WTC11 (cell line): Measurements from ENCODE around the gene LYZL2. TPM values are rescaled to one million over a fixed set of nuclear protein-coding genes. Genes with fewer than 3 reads are reported as not detected.

Experiments
- ATAC-seq: fragments of 200-7000 bp; cut with Tn5 transposase; 2 replicates; pipeline ENCODE4 v1.10.0; 2021; ENCODE audit warnings: mild to moderate bottlenecking, moderate library complexity
- CTCF ChIA-PET: fragments of 300-600 bp; sonication (Branson Sonifier 250); formaldehyde crosslinking; loops from one replicate; lab custom pipeline; 2021; ENCODE audit warnings: antibody characterized with exemption; lab: Charles Lee
- POLR2A ChIA-PET: fragments of 350-600 bp; sonication (Branson Sonifier 250); formaldehyde crosslinking; loops from one replicate; lab custom pipeline; 2021; ENCODE audit warnings: antibody characterized with exemption; lab: Charles Lee
- DNase-seq: peaks from one replicate; pipeline ENCODE4 v3.0.0; 2021; ENCODE audit warnings: low spot score
- H3K27ac Mint-ChIP-seq: 2 replicates; pipeline ENCODE4 v1.8.0; 2021; ENCODE audit warnings: mixed read lengths
- H3K27me3 Mint-ChIP-seq: 2 replicates; pipeline ENCODE4 v1.8.0; 2021; ENCODE audit warnings: low read depth, mild to moderate bottlenecking, moderate library complexity, mixed read lengths
- H3K36me3 Mint-ChIP-seq: 2 replicates; pipeline ENCODE4 v1.8.0; 2021; ENCODE audit warnings: mixed read lengths
- H3K4me1 Mint-ChIP-seq: 2 replicates; pipeline ENCODE4 v1.8.0; 2022; ENCODE audit warnings: mixed read lengths
- H3K4me3 Mint-ChIP-seq: 2 replicates; pipeline ENCODE4 v1.8.0; 2021; ENCODE audit warnings: mild to moderate bottlenecking, moderate library complexity, mixed read lengths
- H3K9me3 Mint-ChIP-seq: 2 replicates; pipeline ENCODE4 v1.8.0; 2021; ENCODE audit warnings: mixed read lengths
- CREB1 ChIP-seq: sonication (generic); formaldehyde crosslinking; IDR thresholded peaks from 2 replicates; pipeline ENCODE4 v1.8.0; 2023; ENCODE audit warnings: mild to moderate bottlenecking, missing genetic modification reagents
- CREM ChIP-seq: sonication (generic); formaldehyde crosslinking; IDR thresholded peaks from 2 replicates; pipeline ENCODE4 v1.8.1; 2022; ENCODE audit warnings: mild to moderate bottlenecking, missing genetic modification reagents, moderate library complexity
- FOXP1 ChIP-seq: sonication (generic); formaldehyde crosslinking; IDR thresholded peaks from 2 replicates; pipeline ENCODE4 v1.8.0; 2022; ENCODE audit warnings: missing genetic modification reagents, mild to moderate bottlenecking, moderate library complexity, borderline replicate concordance
- JAZF1 ChIP-seq: fragments of 250-450 bp; sonication (Bioruptor Pico); IDR thresholded peaks from 2 replicates; pipeline ENCODE4 v1.9.0; 2021; ENCODE audit warnings: moderate library complexity, mild to moderate bottlenecking, inconsistent platforms
- NFATC4 ChIP-seq: fragments of 250-450 bp; sonication (Bioruptor Pico); IDR thresholded peaks from 2 replicates; pipeline ENCODE4 v1.9.0; 2021; ENCODE audit warnings: mild to moderate bottlenecking
- NFE2L1 ChIP-seq: sonication (generic); formaldehyde crosslinking; IDR thresholded peaks from 2 replicates; pipeline ENCODE4 v1.8.1; 2023; ENCODE audit warnings: missing genetic modification reagents
- NFYB ChIP-seq: sonication (generic); formaldehyde crosslinking; conservative IDR thresholded peaks from 2 replicates; pipeline ENCODE4 v1.8.0; 2022; ENCODE audit warnings: low read depth, missing genetic modification reagents
- OVOL2 ChIP-seq: fragments of 250-450 bp; sonication (Bioruptor Pico); IDR thresholded peaks from 2 replicates; pipeline ENCODE4 v1.9.0; 2021; ENCODE audit warnings: mild to moderate bottlenecking, borderline replicate concordance
- ZBTB21 ChIP-seq: sonication (generic); formaldehyde crosslinking; IDR thresholded peaks from 2 replicates; pipeline ENCODE4 v1.8.1; 2023; ENCODE audit warnings: mild to moderate bottlenecking, missing genetic modification reagents, borderline replicate concordance
- ZNF138 ChIP-seq: sonication (generic); formaldehyde crosslinking; conservative IDR thresholded peaks from 2 replicates; pipeline ENCODE4 v1.8.1; 2022; ENCODE audit warnings: mild to moderate bottlenecking, moderate library complexity, missing genetic modification reagents
- ZNF219 ChIP-seq: sonication (generic); formaldehyde crosslinking; IDR thresholded peaks from 2 replicates; pipeline ENCODE4 v1.8.0; 2023; ENCODE audit warnings: missing genetic modification reagents, mild to moderate bottlenecking, borderline replicate concordance
- ZNF423 ChIP-seq: fragments of 250-450 bp; sonication (Bioruptor Pico); IDR thresholded peaks from 2 replicates; pipeline ENCODE4 v2.1.2; 2022; ENCODE audit warnings: mild to moderate bottlenecking, moderate library complexity
- total RNA-seq: library from RNA; stranded (reverse); gene quantifications from 3 replicates; pipeline ENCODE4 v1.2.3, GENCODE V29; 2021
- TF ChIP-seq, protein P1 (sequence below): sonication (generic); formaldehyde crosslinking; IDR thresholded peaks from 2 replicates; pipeline ENCODE4 v1.8.1; 2022; ENCODE audit warnings: low read depth, missing genetic modification reagents, borderline replicate concordance
- TF ChIP-seq, protein P2 (sequence below): fragments of 250-450 bp; sonication (Bioruptor Pico); conservative IDR thresholded peaks from 2 replicates; pipeline ENCODE4 v1.9.0; 2021; ENCODE audit warnings: mild to moderate bottlenecking
- TF ChIP-seq, protein P3 (sequence below): sonication (generic); formaldehyde crosslinking; IDR thresholded peaks from 2 replicates; pipeline ENCODE4 v1.8.0; 2023; ENCODE audit warnings: missing genetic modification reagents, mild to moderate bottlenecking, borderline replicate concordance
- TF ChIP-seq, protein P4 (sequence below): fragments of 250-450 bp; sonication (Bioruptor Pico); IDR thresholded peaks from 2 replicates; pipeline ENCODE4 v1.9.0; 2021; ENCODE audit warnings: moderate library complexity, mild to moderate bottlenecking, inconsistent platforms, borderline replicate concordance
- TF ChIP-seq, protein P5 (sequence below): sonication (generic); formaldehyde crosslinking; conservative IDR thresholded peaks from 2 replicates; pipeline ENCODE4 v1.8.1; 2023; ENCODE audit warnings: mild to moderate bottlenecking, low read depth, missing genetic modification reagents, moderate library complexity
- TF ChIP-seq, protein P6 (sequence below): sonication (generic); formaldehyde crosslinking; conservative IDR thresholded peaks from 2 replicates; pipeline ENCODE4 v1.8.1; 2022; ENCODE audit warnings: mild to moderate bottlenecking, missing genetic modification reagents

LYZL2 gene
- total RNA-seq, 1 experiment from 2014 or later, result not detected

DNA sequence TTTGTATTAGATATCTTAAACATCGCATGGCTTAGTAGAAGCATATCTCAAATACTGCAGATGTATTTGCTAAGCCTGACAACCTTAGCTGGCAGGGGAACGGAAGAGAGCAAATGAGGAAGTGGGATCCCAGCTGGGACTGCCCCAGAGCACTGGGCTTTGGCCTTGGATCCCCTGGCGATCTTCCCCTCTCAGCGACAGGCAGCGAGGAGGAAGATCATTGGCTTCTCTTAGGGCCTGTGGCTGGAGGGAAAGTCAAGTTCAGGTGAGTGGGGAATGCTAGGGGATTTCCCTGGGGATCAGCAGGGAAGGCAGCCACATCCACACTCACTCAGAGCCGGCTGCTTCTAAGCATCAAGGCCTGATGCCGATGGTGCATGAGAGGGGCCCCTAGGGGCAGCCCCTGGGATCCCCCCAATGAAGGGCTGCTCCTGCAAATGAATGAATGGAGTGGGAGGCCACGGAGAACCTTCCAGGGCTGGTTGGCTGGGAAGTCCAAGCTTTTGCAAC, 42.0 kb downstream of the LYZL2 start (continued):
- TF ChIP-seq, protein P1, sequence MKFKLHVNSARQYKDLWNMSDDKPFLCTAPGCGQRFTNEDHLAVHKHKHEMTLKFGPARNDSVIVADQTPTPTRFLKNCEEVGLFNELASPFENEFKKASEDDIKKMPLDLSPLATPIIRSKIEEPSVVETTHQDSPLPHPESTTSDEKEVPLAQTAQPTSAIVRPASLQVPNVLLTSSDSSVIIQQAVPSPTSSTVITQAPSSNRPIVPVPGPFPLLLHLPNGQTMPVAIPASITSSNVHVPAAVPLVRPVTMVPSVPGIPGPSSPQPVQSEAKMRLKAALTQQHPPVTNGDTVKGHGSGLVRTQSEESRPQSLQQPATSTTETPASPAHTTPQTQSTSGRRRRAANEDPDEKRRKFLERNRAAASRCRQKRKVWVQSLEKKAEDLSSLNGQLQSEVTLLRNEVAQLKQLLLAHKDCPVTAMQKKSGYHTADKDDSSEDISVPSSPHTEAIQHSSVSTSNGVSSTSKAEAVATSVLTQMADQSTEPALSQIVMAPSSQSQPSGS (CRISPR knock-in tag), result no peak

DNA sequence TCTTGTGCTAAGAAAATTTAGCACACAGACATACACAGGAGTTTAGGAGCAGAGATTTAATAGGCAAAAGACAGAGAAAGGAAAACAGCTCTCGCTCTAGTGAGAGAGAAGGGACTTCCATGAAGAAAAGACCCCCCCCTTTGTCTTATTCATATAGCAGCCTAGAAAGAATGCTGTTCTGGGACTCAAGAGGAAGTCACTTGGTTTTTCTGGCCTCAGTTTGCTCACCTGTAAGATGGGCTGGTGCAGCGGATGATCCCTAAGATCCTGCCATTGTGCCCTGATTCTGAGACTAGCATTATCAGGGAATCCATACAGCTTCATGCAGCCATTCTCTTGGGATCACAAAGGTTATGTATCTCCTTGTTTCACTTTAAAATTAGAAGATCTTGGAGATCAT, 42.7 kb downstream of the LYZL2 start:
- peaks cover 6% of the 10 kb centered on the region for H3K27me3 Mint-ChIP-seq
- peaks cover 16% of the 10 kb centered on the region for H3K4me1 Mint-ChIP-seq
- CTCF ChIA-PET, result interaction anchor here (0.7 to 1.5 kb wide), 3 partner anchors 173 to 227 kb away, joined by 3 to 6 read pairs (median 3); no protein-coding TSS in a partner anchor
- H3K9me3 Mint-ChIP-seq, result 0 out of 2 replicates have a peak, but pooled peaks cover 3% of the 10 kb centered on the region
- POLR2A ChIA-PET, result no interaction called here
- ATAC-seq, result no peak
- no peaks in the 10 kb centered on the region for H3K36me3 Mint-ChIP-seq
- H3K27ac Mint-ChIP-seq, result no peak overlapping the region
- DNase-seq, result no peak
- TF ChIP-seq ZBTB21 (CRISPR knock-in tag) (no peak), ZNF219 (no peak), NFATC4 (CRISPR knock-in tag) (no peak), CREB1 (CRISPR knock-in tag) (no peak), JAZF1 (CRISPR knock-in tag) (no peak), NFYB (CRISPR knock-in tag) (no peak), NFE2L1 (CRISPR knock-in tag) (no peak), ZNF138 (no peak), OVOL2 (no peak), FOXP1 (CRISPR knock-in tag) (no peak), ZNF423 (CRISPR knock-in tag) (no peak), CREM (CRISPR knock-in tag) (no peak)
- TF ChIP-seq, protein P2, sequence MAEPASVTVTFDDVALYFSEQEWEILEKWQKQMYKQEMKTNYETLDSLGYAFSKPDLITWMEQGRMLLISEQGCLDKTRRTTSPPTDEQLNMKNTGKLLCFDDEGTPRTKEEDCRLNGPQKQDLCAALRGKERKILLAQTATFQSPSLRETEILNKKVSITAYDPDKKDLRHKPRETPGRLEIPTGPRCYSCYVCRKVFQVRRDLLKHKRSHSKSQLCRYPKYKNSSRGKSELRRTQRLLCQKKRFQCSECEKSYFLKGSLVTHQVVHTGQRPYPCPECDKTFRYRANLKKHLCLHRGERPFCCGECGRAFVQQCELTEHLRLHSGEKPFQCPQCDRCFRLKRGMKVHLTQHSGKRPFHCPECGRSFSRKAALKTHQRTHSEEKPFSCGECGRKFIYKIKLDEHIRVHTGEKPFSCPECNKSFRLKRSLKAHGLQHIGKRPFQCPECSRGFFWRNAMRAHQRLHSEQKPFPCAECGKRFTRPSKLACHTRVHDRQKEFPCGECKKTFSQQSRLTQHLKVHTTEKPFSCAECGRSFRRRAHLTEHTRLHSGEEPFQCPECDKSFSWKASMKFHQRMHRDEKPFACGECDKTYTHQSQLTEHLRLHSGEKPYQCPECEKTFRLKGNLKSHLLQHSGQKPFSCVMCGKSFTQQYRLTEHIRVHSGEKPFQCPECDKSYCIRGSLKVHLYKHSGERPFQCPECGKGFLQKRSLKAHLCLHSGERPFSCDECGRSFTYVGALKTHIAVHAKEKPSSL, result no peak
- TF ChIP-seq, protein P3, sequence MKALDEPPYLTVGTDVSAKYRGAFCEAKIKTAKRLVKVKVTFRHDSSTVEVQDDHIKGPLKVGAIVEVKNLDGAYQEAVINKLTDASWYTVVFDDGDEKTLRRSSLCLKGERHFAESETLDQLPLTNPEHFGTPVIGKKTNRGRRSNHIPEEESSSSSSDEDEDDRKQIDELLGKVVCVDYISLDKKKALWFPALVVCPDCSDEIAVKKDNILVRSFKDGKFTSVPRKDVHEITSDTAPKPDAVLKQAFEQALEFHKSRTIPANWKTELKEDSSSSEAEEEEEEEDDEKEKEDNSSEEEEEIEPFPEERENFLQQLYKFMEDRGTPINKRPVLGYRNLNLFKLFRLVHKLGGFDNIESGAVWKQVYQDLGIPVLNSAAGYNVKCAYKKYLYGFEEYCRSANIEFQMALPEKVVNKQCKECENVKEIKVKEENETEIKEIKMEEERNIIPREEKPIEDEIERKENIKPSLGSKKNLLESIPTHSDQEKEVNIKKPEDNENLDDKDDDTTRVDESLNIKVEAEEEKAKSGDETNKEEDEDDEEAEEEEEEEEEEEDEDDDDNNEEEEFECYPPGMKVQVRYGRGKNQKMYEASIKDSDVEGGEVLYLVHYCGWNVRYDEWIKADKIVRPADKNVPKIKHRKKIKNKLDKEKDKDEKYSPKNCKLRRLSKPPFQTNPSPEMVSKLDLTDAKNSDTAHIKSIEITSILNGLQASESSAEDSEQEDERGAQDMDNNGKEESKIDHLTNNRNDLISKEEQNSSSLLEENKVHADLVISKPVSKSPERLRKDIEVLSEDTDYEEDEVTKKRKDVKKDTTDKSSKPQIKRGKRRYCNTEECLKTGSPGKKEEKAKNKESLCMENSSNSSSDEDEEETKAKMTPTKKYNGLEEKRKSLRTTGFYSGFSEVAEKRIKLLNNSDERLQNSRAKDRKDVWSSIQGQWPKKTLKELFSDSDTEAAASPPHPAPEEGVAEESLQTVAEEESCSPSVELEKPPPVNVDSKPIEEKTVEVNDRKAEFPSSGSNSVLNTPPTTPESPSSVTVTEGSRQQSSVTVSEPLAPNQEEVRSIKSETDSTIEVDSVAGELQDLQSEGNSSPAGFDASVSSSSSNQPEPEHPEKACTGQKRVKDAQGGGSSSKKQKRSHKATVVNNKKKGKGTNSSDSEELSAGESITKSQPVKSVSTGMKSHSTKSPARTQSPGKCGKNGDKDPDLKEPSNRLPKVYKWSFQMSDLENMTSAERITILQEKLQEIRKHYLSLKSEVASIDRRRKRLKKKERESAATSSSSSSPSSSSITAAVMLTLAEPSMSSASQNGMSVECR (CRISPR knock-in tag), result no peak
- TF ChIP-seq, protein P4, sequence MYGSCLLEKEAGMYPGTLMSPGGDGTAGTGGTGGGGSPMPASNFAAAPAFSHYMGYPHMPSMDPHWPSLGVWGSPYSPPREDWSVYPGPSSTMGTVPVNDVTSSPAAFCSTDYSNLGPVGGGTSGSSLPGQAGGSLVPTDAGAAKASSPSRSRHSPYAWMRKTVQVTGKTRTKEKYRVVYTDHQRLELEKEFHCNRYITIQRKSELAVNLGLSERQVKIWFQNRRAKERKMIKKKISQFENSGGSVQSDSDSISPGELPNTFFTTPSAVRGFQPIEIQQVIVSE (CRISPR knock-in tag), result no peak
- TF ChIP-seq, protein P5, sequence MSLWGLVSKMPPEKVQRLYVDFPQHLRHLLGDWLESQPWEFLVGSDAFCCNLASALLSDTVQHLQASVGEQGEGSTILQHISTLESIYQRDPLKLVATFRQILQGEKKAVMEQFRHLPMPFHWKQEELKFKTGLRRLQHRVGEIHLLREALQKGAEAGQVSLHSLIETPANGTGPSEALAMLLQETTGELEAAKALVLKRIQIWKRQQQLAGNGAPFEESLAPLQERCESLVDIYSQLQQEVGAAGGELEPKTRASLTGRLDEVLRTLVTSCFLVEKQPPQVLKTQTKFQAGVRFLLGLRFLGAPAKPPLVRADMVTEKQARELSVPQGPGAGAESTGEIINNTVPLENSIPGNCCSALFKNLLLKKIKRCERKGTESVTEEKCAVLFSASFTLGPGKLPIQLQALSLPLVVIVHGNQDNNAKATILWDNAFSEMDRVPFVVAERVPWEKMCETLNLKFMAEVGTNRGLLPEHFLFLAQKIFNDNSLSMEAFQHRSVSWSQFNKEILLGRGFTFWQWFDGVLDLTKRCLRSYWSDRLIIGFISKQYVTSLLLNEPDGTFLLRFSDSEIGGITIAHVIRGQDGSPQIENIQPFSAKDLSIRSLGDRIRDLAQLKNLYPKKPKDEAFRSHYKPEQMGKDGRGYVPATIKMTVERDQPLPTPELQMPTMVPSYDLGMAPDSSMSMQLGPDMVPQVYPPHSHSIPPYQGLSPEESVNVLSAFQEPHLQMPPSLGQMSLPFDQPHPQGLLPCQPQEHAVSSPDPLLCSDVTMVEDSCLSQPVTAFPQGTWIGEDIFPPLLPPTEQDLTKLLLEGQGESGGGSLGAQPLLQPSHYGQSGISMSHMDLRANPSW (CRISPR knock-in tag), result no peak
- TF ChIP-seq, protein P6, sequence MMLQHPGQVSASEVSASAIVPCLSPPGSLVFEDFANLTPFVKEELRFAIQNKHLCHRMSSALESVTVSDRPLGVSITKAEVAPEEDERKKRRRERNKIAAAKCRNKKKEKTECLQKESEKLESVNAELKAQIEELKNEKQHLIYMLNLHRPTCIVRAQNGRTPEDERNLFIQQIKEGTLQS (CRISPR knock-in tag), result no peak
- no peak overlapping the region for H3K4me3 Mint-ChIP-seq
